ENCODE measurements around the gene KRT6C. TPM values are rescaled to one million over a fixed set of nuclear protein-coding genes. Genes with fewer than 3 reads are reported as not detected.

KRT6C gene
- total and polyA plus RNA-seq, 4 donors, result 0.08 to 0.10 TPM; not detected in 2

- H3K36me3 ChIP-seq (ENCODE audit: control insufficient read depth in 4 of 4, insufficient read depth in 4 of 4, low read length in 4 of 4), result no peaks in the 10 kb centered on the region
- peak overlapping the region in 1 of 2 donors; percentile 68 for H3K27ac ChIP-seq (ENCODE audit: low read depth in 1 of 2, low read length in 1 of 2)
These were observed 49.7 kb downstream of the KRT6C start for GRCh38 chr12:52423661-52424500.

GRCh38 chr12:52423035-52423434 is 50.6 kb downstream of the KRT6C start:
- H3K4me3 ChIP-seq, result no peak overlapping the region
- TF ChIP-seq CTCF (IDR thresholded peaks at IDR 0.05; ENCODE audit: control extremely low read depth, extremely low read depth), result no peak
- no peaks in the 10 kb centered on the region for H3K27me3 ChIP-seq (ENCODE audit: control insufficient read depth in 3 of 3, insufficient read depth in 3 of 3, low read length in 2 of 3)
- H3K27ac ChIP-seq (ENCODE audit: low read depth in 1 of 2, low read length in 1 of 2), result peak overlapping the region in 1 of 2 donors; percentile 68
- H3K36me3 ChIP-seq (ENCODE audit: control insufficient read depth in 4 of 4, insufficient read depth in 4 of 4, low read length in 4 of 4), result no peaks in the 10 kb centered on the region
- ATAC-seq (ENCODE audit: insufficient read depth, low FRiP score), result peak; percentile 24
- no peaks in the 10 kb centered on the region for H3K9me3 ChIP-seq (ENCODE audit: control insufficient read depth in 4 of 4, insufficient read depth in 3 of 4, low read length in 3 of 4)
- peak; percentile 30 to 66 (median 36) for DNase-seq
- WGBS, 2 donors, result 58 to 62% methylated on average over 6 of the region's 6 CpGs
- peaks cover 0 to 13% (median 0%) of the 10 kb centered on the region in 5 donors for H3K4me1 ChIP-seq (ENCODE audit: control insufficient read depth in 5 of 5, insufficient read depth in 5 of 5, low read length in 5 of 5)
- H3K9ac ChIP-seq (ENCODE audit: insufficient read depth in 1 of 2, low read length in 2 of 2), result peak overlapping the region in 1 of 2 donors; percentile 44

More at GRCh38 chr12:52423661-52424500, 49.7 kb downstream of the KRT6C start:
- 64 to 79% methylated on average over 11 of the region's 11 CpGs for WGBS, 2 donors
- ATAC-seq (ENCODE audit: insufficient read depth, low FRiP score) (no peak), DNase-seq (peak; percentile 29 to 62 (median 35))
- no peak overlapping the region for H3K4me3 ChIP-seq
- no peak for TF ChIP-seq CTCF (IDR thresholded peaks at IDR 0.05; ENCODE audit: control extremely low read depth, extremely low read depth)
- H3K9ac ChIP-seq (ENCODE audit: insufficient read depth in 1 of 2, low read length in 2 of 2), result no peak overlapping the region
- no peaks in the 10 kb centered on the region for H3K9me3 ChIP-seq (ENCODE audit: control insufficient read depth in 4 of 4, insufficient read depth in 3 of 4, low read length in 3 of 4)
- H3K27me3 ChIP-seq (ENCODE audit: control insufficient read depth in 3 of 3, insufficient read depth in 3 of 3, low read length in 2 of 3), result no peaks in the 10 kb centered on the region
- H3K4me1 ChIP-seq (ENCODE audit: control insufficient read depth in 5 of 5, insufficient read depth in 5 of 5, low read length in 5 of 5), result peaks cover 0 to 13% (median 0%) of the 10 kb centered on the region in 5 donors

- no peaks in the 10 kb centered on the region for H3K27me3 ChIP-seq (ENCODE audit: control insufficient read depth in 3 of 3, insufficient read depth in 3 of 3, low read length in 2 of 3)
- TF ChIP-seq CTCF (IDR thresholded peaks at IDR 0.05; ENCODE audit: control extremely low read depth, extremely low read depth), result no peak
- no peak overlapping the region for H3K9ac ChIP-seq (ENCODE audit: insufficient read depth in 1 of 2, low read length in 2 of 2)
- ATAC-seq (ENCODE audit: insufficient read depth, low FRiP score) (no peak), DNase-seq (no peak)
- WGBS, 2 donors, result 54 to 63% methylated on average over 1 of the region's 1 CpG
- H3K4me3 ChIP-seq, result no peak overlapping the region
- H3K4me1 ChIP-seq (ENCODE audit: control insufficient read depth in 5 of 5, insufficient read depth in 5 of 5, low read length in 5 of 5), result peaks cover 0 to 13% (median 3%) of the 10 kb centered on the region in 5 donors
- H3K27ac ChIP-seq (ENCODE audit: low read depth in 1 of 2, low read length in 1 of 2), result no peak overlapping the region
- H3K36me3 ChIP-seq (ENCODE audit: control insufficient read depth in 4 of 4, insufficient read depth in 4 of 4, low read length in 4 of 4), result no peaks in the 10 kb centered on the region
- no peaks in the 10 kb centered on the region for H3K9me3 ChIP-seq (ENCODE audit: control insufficient read depth in 4 of 4, insufficient read depth in 3 of 4, low read length in 3 of 4)
These were observed 53.9 kb downstream of the KRT6C start for GRCh38 chr12:52419656-52420055.
